OCI-LY3 (cell line): ENCODE measurements around the gene DDI1.

Experiments used
- H2AFZ ChIP-seq: fragments of 200-600, 300-600 bp; shearing (Covaris generic); 2 replicates; pipeline ENCODE4 v1.6.0; 2014; ENCODE audit warnings: antibody characterized with exemption, low read depth, low read length
- H3K27ac ChIP-seq: fragments of 200-600, 300-600 bp; sonication (generic); 2 replicates; pipeline ENCODE4 v1.5.1; 2014; ENCODE audit warnings: mild to moderate bottlenecking, low read length, moderate library complexity, mixed read lengths
- H3K27me3 ChIP-seq: fragments of 200-600, 300-600 bp; sonication (generic); 2 replicates; pipeline ENCODE4 v1.6.1; 2014; ENCODE audit warnings: low read depth, low read length, mixed read lengths
- H3K36me3 ChIP-seq: fragments of 200-600, 300-600 bp; sonication (generic); replicated peaks from 2 replicates; pipeline ENCODE3; 2014; ENCODE audit warnings: low read depth, low read length, mixed read lengths
- H3K4me1 ChIP-seq: fragments of 300-600, 200-600 bp; sonication (generic); 2 replicates; pipeline ENCODE4 v1.6.1; 2014; ENCODE audit warnings: low read length, mixed read lengths
- H3K4me2 ChIP-seq: fragments of 200-600, 300-600 bp; sonication (generic); 2 replicates; pipeline ENCODE4 v1.6.1; 2014; ENCODE audit warnings: low read length, mixed read lengths
- H3K4me3 ChIP-seq: fragments of 300-600, 200-600 bp; sonication (generic); 2 replicates; pipeline ENCODE4 v1.5.1; 2014; ENCODE audit warnings: antibody characterized with exemption, mild to moderate bottlenecking, low read length, moderate library complexity
- H3K79me2 ChIP-seq: fragments of 300-600, 200-600 bp; shearing (Covaris generic); 2 replicates; pipeline ENCODE4 v1.6.1; 2014; ENCODE audit warnings: mild to moderate bottlenecking, low read length, mixed read lengths
- H3K9ac ChIP-seq: fragments of 300-600, 200-600 bp; shearing (Covaris generic); 2 replicates; pipeline ENCODE4 v1.6.0; 2014; ENCODE audit warnings: mild to moderate bottlenecking, low read length, moderate library complexity
- H3K9me3 ChIP-seq: fragments of 200-600, 300-600 bp; shearing (Covaris generic); 2 replicates; pipeline ENCODE4 v1.6.1; 2014; ENCODE audit warnings: low read length, mixed read lengths; ENCODE audit not compliant: insufficient read depth
- H4K20me1 ChIP-seq: fragments of 200-600, 300-600 bp; sonication (generic); 2 replicates; pipeline ENCODE4 v1.6.1; 2016; ENCODE audit warnings: low read length, mixed read lengths; ENCODE audit not compliant: insufficient read depth
- CTCF ChIP-seq: fragments of 200-600, 300-600 bp; sonication (generic); IDR thresholded peaks from 2 replicates; pipeline ENCODE4 v1.5.1; 2014; ENCODE audit warnings: antibody characterized with exemption, low read length, low read depth
- EZH2phosphoT487 ChIP-seq: fragments of 200-600 bp; shearing (Covaris generic); IDR thresholded peaks from 2 replicates; pipeline ENCODE4 v1.6.1; 2018; ENCODE audit warnings: antibody characterized with exemption, mixed run types, low read depth

Gene DDI1

DNA sequence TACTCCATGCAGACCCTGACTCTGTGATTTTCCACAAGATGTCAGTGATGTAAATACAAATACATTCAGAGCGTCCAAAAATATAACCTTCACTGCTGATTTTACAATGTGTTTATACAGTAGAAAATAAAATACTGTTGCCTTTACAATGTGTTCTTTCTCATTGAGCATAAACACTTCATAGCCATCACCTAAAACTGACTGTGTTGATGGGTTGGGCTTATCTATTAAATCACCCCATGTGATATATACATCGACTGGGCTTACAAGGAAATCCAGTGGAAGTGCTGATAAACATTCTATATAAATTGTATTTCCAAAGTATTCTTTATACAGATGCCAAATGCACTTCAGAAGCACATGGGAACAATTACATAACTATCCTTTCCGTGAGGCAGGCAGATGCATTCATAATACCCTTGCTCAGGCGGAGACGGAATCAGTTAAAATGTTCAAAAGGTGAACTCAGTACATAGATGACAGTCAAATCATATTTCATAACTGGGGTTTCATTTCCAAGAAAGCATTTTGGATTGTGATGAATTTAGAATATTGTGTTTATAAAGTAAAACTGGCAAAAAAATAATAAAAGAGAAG is 27.7 kb downstream of the DDI1 start:
- no peaks in the 10 kb centered on the region for H4K20me1 ChIP-seq
- H3K27me3 ChIP-seq, result no peaks in the 10 kb centered on the region
- no peak overlapping the region for H2AFZ ChIP-seq
- no peaks in the 10 kb centered on the region for H3K9me3 ChIP-seq
- H3K4me1 ChIP-seq, result peaks cover 16% of the 10 kb centered on the region
- no peak overlapping the region for H3K9ac ChIP-seq
- no peak overlapping the region for H3K27ac ChIP-seq
- no peak overlapping the region for H3K4me2 ChIP-seq
- H3K79me2 ChIP-seq, result no peaks in the 10 kb centered on the region
- H3K4me3 ChIP-seq, result no peak overlapping the region
- TF ChIP-seq CTCF, result no peak
- TF ChIP-seq EZH2phosphoT487, result no peak
- H3K36me3 ChIP-seq, result no peaks in the 10 kb centered on the region

DNA sequence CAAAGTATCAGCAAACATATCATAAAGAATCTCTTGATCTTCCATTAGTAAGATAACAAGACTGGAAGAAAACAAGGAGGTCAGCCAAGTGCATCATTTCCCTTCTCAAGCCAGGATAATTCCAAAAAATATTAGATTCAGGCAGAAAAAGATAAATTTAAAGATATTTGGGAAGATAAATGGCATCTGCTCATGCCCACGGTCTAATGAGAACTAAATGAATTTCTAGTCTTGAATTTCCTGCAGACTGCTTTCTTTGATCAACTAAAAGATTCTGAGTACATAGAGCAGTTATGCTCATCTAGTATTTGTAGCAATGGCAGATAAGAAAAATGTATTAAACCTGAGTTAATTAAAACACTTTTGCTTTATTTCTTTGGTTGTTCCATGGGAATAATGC is 31.1 kb downstream of the DDI1 start:
- no peaks in the 10 kb centered on the region for H4K20me1 ChIP-seq
- no peaks in the 10 kb centered on the region for H3K9me3 ChIP-seq
- TF ChIP-seq CTCF (no peak), EZH2phosphoT487 (no peak)
- H3K79me2 ChIP-seq, result no peaks in the 10 kb centered on the region
- no peak overlapping the region for H3K27ac ChIP-seq
- no peak overlapping the region for H3K4me3 ChIP-seq
- peaks cover 4% of the 10 kb centered on the region for H3K4me1 ChIP-seq
- H3K36me3 ChIP-seq, result no peaks in the 10 kb centered on the region
- H3K4me2 ChIP-seq, result no peak overlapping the region
- H3K27me3 ChIP-seq, result no peaks in the 10 kb centered on the region
- no peak overlapping the region for H3K9ac ChIP-seq
- no peak overlapping the region for H2AFZ ChIP-seq

- H3K9me3 ChIP-seq, result no peaks in the 10 kb centered on the region
- H3K4me2 ChIP-seq, result peak overlapping the region; percentile 53
- no peaks in the 10 kb centered on the region for H3K36me3 ChIP-seq
- H4K20me1 ChIP-seq, result no peaks in the 10 kb centered on the region
- no peak overlapping the region; the same call in 1 of the 2 replicates for H2AFZ ChIP-seq
- H3K4me3 ChIP-seq, result peak overlapping the region; percentile 13; the same call in 1 of the 2 replicates
- no peaks in the 10 kb centered on the region for H3K27me3 ChIP-seq
- H3K79me2 ChIP-seq, result no peaks in the 10 kb centered on the region
- H3K9ac ChIP-seq, result no peak overlapping the region
- TF ChIP-seq EZH2phosphoT487 (no peak), CTCF (no peak)
- H3K27ac ChIP-seq, result no peak overlapping the region
- peaks cover 26% of the 10 kb centered on the region for H3K4me1 ChIP-seq
Observed at GRCh38 chr11:104073950-104074705, 37.7 kb downstream of the DDI1 start.

- H3K9ac ChIP-seq, result no peak overlapping the region
Observed at GRCh38 chr11:104075091-104075490, 38.7 kb downstream of the DDI1 start.

More at GRCh38 chr11:104075091-104075490, 38.7 kb downstream of the DDI1 start:
- TF ChIP-seq CTCF, result no peak
- TF ChIP-seq EZH2phosphoT487, result no peak
- peaks cover 26% of the 10 kb centered on the region for H3K4me1 ChIP-seq
- H3K4me3 ChIP-seq, result no peak overlapping the region
- no peak overlapping the region for H2AFZ ChIP-seq
- H3K36me3 ChIP-seq, result no peaks in the 10 kb centered on the region
- no peak overlapping the region for H3K27ac ChIP-seq
- H3K27me3 ChIP-seq, result no peaks in the 10 kb centered on the region
- H3K9me3 ChIP-seq, result no peaks in the 10 kb centered on the region
- 0 out of 2 replicates have a peak overlapping the region, but pooled peaks have one; percentile 5 for H3K4me2 ChIP-seq
- no peaks in the 10 kb centered on the region for H4K20me1 ChIP-seq
- H3K79me2 ChIP-seq, result no peaks in the 10 kb centered on the region
